IMR-90 (cell line): ENCODE results near the gene SOSTDC1. TPM values are rescaled to one million over a fixed set of nuclear protein-coding genes. Genes with fewer than 3 reads are reported as not detected.

Source experiments
- ATAC-seq: fragments of 200-7000 bp; cut with Tn5 transposase; 2 replicates; pipeline ENCODE4 v1.9.1; 2020; ENCODE audit warnings: low read depth, mild to moderate bottlenecking, moderate library complexity
- BruUV-seq: library from RNA; stranded (reverse); fragments of 400-500 nt; replicated peaks from 2 replicates; lab custom pipeline; 2021; lab: Mats Ljungman, UMichigan
- CTCF ChIA-PET: fragments of 300-600 bp; formaldehyde crosslinking; extraction: SDS; loops from one replicate; lab custom pipeline; 2021; ENCODE audit warnings: antibody characterized with exemption; lab: Yijun Ruan, JAX
- POLR2A ChIA-PET: fragments of 300-600 bp; sonication (Branson Sonifier 250); formaldehyde crosslinking; loops from one replicate; lab custom pipeline; 2022; ENCODE audit warnings: antibody characterized with exemption; ENCODE audit not compliant: unreplicated experiment; lab: Charles Lee
- DNase-seq: peaks from one replicate; pipeline ENCODE4 v3.0.0; 2013
- H2AFZ ChIP-seq: replicated peaks from 2 replicates; pipeline ENCODE3; 2013; ENCODE audit warnings: low read length, mild to moderate bottlenecking; ENCODE audit not compliant: poor library complexity
- H2AK5ac ChIP-seq: 2 replicates; pipeline ENCODE4 v1.6.1; 2013; ENCODE audit warnings: low read depth, low read length, inconsistent platforms
- H2AK9ac ChIP-seq: replicated peaks from 2 replicates; pipeline ENCODE3; 2013; ENCODE audit warnings: mild to moderate bottlenecking, low read depth, low read length, moderate library complexity; ENCODE audit not compliant: poor library complexity
- H2BK120ac ChIP-seq: 2 replicates; pipeline ENCODE4 v1.6.1; 2013; ENCODE audit warnings: low read depth, low read length, inconsistent platforms
- H2BK15ac ChIP-seq: 3 replicates; pipeline ENCODE4 v1.6.1; 2013; ENCODE audit warnings: low read depth, low read length, inconsistent platforms
- H2BK20ac ChIP-seq: 2 replicates; pipeline ENCODE4 v1.6.1; 2013; ENCODE audit warnings: low read depth, mild to moderate bottlenecking, inconsistent platforms, low read length, moderate library complexity
- H2BK5ac ChIP-seq: 2 replicates; pipeline ENCODE4 v1.6.1; 2013; ENCODE audit warnings: mild to moderate bottlenecking, low read depth, low read length, inconsistent platforms; ENCODE audit not compliant: poor library complexity, severe bottlenecking
- H3K14ac ChIP-seq: replicated peaks from 2 replicates; pipeline ENCODE4 v1.6.1; 2013; ENCODE audit warnings: low read depth, low read length, inconsistent platforms
- H3K18ac ChIP-seq: 2 replicates; pipeline ENCODE4 v1.6.1; 2013; ENCODE audit warnings: low read depth, low read length, control low read depth
- H3K23ac ChIP-seq: 2 replicates; pipeline ENCODE4 v1.6.1; 2013; ENCODE audit warnings: low read depth, low read length, inconsistent platforms
- H3K27ac ChIP-seq: 2 replicates; pipeline ENCODE4 v1.5.1; 2013; ENCODE audit warnings: mild to moderate bottlenecking, control low read depth, low read length; ENCODE audit not compliant: insufficient read depth
- H3K27me3 ChIP-seq: 2 replicates; pipeline ENCODE4 v1.6.1; 2013; ENCODE audit warnings: low read length; ENCODE audit not compliant: control insufficient read depth, insufficient read depth
- H3K36me3 ChIP-seq: 2 replicates; pipeline ENCODE4 v1.6.1; 2013; ENCODE audit warnings: low read length, mixed read lengths; ENCODE audit not compliant: control insufficient read depth, insufficient read depth
- H3K4ac ChIP-seq: 2 replicates; pipeline ENCODE4 v1.6.1; 2013; ENCODE audit warnings: low read depth, low read length, inconsistent platforms
- H3K4me1 ChIP-seq: 2 replicates; pipeline ENCODE4 v1.6.1; 2013; ENCODE audit warnings: low read length, mixed read lengths; ENCODE audit not compliant: control insufficient read depth, insufficient read depth
- H3K4me2 ChIP-seq: 2 replicates; pipeline ENCODE4 v1.6.1; 2013; ENCODE audit warnings: low read depth, mild to moderate bottlenecking, control low read depth, low read length, moderate library complexity
- H3K4me3 ChIP-seq: 2 replicates; pipeline ENCODE4 v1.5.1; 2013; ENCODE audit warnings: low read depth, mild to moderate bottlenecking, control low read depth, low read length, moderate library complexity; ENCODE audit not compliant: insufficient read depth
- H3K56ac ChIP-seq: 2 replicates; pipeline ENCODE4 v1.6.1; 2013; ENCODE audit warnings: low read length, inconsistent platforms; ENCODE audit not compliant: insufficient read depth; ENCODE audit errors: extremely low read depth
- H3K79me1 ChIP-seq, 2 experiments: 2 replicates each; pipeline ENCODE4 v1.6.1; 2013; ENCODE audit warnings: low read length in 2 of 2, inconsistent platforms in 1 of 2, low read depth in 1 of 2
- H3K9ac ChIP-seq: 2 replicates; pipeline ENCODE4 v1.6.1; 2013; ENCODE audit warnings: low read depth, low read length, control low read depth
- H3K9me1 ChIP-seq: 2 replicates; pipeline ENCODE4 v1.6.1; 2013; ENCODE audit warnings: low read length, inconsistent platforms; ENCODE audit not compliant: insufficient read depth
- H3K9me3 ChIP-seq: 2 replicates; pipeline ENCODE4 v1.6.1; 2013; ENCODE audit warnings: low read length; ENCODE audit not compliant: control insufficient read depth, insufficient read depth
- H4K20me1 ChIP-seq: 2 replicates; pipeline ENCODE4 v1.6.1; 2013; ENCODE audit warnings: low read length, inconsistent platforms; ENCODE audit not compliant: insufficient read depth
- H4K5ac ChIP-seq: 2 replicates; pipeline ENCODE4 v1.6.1; 2013; ENCODE audit warnings: mild to moderate bottlenecking, low read depth, low read length, control low read depth
- H4K8ac ChIP-seq, 2 experiments: 2 replicates each; pipeline ENCODE4 v1.6.1; 2013; ENCODE audit warnings: low read depth in 2 of 2, low read length in 2 of 2, control low read depth in 1 of 2, inconsistent platforms in 1 of 2
- H4K91ac ChIP-seq: 2 replicates; pipeline ENCODE4 v1.6.1; 2013; ENCODE audit warnings: low read depth, low read length, inconsistent platforms; ENCODE audit not compliant: insufficient read depth
- BHLHE40 ChIP-seq: fragments of 150-350 bp; IDR thresholded peaks from 2 replicates; pipeline ENCODE4 v1.6.1; 2016; ENCODE audit warnings: mild to moderate bottlenecking, low read depth, low read length
- CHD1 ChIP-seq: IDR thresholded peaks from 2 replicates; pipeline ENCODE4 v1.6.1; 2012; ENCODE audit warnings: low read depth, low read length, improper control_type of control experiment
- CTCF ChIP-seq: conservative IDR thresholded peaks from 2 replicates; pipeline ENCODE4 v1.5.1; 2012; ENCODE audit warnings: mild to moderate bottlenecking, low read depth, low read length, improper control_type of control experiment
- MAFK ChIP-seq: IDR thresholded peaks from 2 replicates; pipeline ENCODE4 v1.6.1; 2012; ENCODE audit warnings: low read depth, low read length, improper control_type of control experiment
- MAZ ChIP-seq: IDR thresholded peaks from 2 replicates; pipeline ENCODE4 v1.6.1; 2012; ENCODE audit warnings: low read depth, mild to moderate bottlenecking, low read length, improper control_type of control experiment, moderate library complexity, borderline replicate concordance
- MXI1 ChIP-seq: IDR thresholded peaks from 2 replicates; pipeline ENCODE4 v1.6.1; 2012; ENCODE audit warnings: low read depth, mild to moderate bottlenecking, low read length, moderate library complexity, borderline replicate concordance
- NFE2L2 ChIP-seq: fragments of 150-350 bp; IDR thresholded peaks from 2 replicates; pipeline ENCODE4 v1.6.1; 2016; ENCODE audit warnings: low read depth, mild to moderate bottlenecking, low read length
- POLR2A ChIP-seq: IDR thresholded peaks from 2 replicates; pipeline ENCODE4 v1.6.1; 2012; ENCODE audit warnings: mild to moderate bottlenecking, low read depth, low read length
- RAD21 ChIP-seq: IDR thresholded peaks from 2 replicates; pipeline ENCODE4 v1.6.1; 2012; ENCODE audit warnings: low read length, improper control_type of control experiment
- RCOR1 ChIP-seq: IDR thresholded peaks from 2 replicates; pipeline ENCODE4 v1.6.1; 2012; ENCODE audit warnings: mild to moderate bottlenecking, low read length, improper control_type of control experiment; ENCODE audit not compliant: insufficient replicate concordance
- RFX5 ChIP-seq: IDR thresholded peaks from 2 replicates; pipeline ENCODE4 v1.8.0; 2012; ENCODE audit warnings: low read depth, mild to moderate bottlenecking, low read length, moderate library complexity
- USF2 ChIP-seq: fragments of 150-350 bp; IDR thresholded peaks from 2 replicates; pipeline ENCODE4 v1.6.1; 2017; ENCODE audit warnings: mild to moderate bottlenecking, antibody characterized with exemption, low read length, low read depth
- WGBS, 2 experiments: methylation state at CpG; one replicate each; pipeline versions ENCODE4 v1.1.5 to v1.1.7; 2013; ENCODE audit warnings: missing lambda C conversion rate in 2 of 2; ENCODE audit not compliant: insufficient read length in 1 of 2; ENCODE audit errors: extremely low coverage in 2 of 2; 5-methylcytosine and 5-hydroxymethylcytosine counted together
- dilution Hi-C: fragments of 300-500 bp; cut with HindIII; formaldehyde crosslinking; loops from one replicate; pipeline ENCODE4 v1.14.3; 2018; ENCODE audit warnings: low sequenced_read_pairs; ENCODE audit not compliant: unreplicated experiment
- in situ Hi-C: fragments of 300-500 bp; cut with MboI; formaldehyde crosslinking; loops from 3 replicates; pipeline ENCODE4 v1.14.3; 2019; ENCODE audit warnings: low sequenced_read_pairs, inconsistent platforms, mixed read lengths
- intact Hi-C: fragments of 100-400 bp; cut with micrococcal nuclease; formaldehyde crosslinking; loops from 2 replicates; pipeline ENCODE4 v1.10.0; 2022
- polyA plus RNA-seq, 3 experiments: library from polyadenylated mRNA; depleted of rRNA; stranded (reverse); fragments of >200 nt; gene quantifications; 2 replicates each; pipeline ENCODE4 v1.2.3, GENCODE V29; 2012; ENCODE audit warnings: low replicate concordance in 1 of 3
- total RNA-seq: library from RNA; depleted of rRNA; stranded (reverse); fragments of >200 nt; gene quantifications from 2 replicates; pipeline ENCODE4 v1.2.3, GENCODE V29; 2012

Gene SOSTDC1
- total and polyA plus RNA-seq, 2 of the 4 experiments (the other 2 are of a cell fraction) = 0.07 TPM; not detected in 1

GRCh38 chr7:16479591-16479990, 14.1 kb upstream of the SOSTDC1 start:
- 0 out of 2 replicates have a peak, but pooled peaks cover 3% of the 10 kb centered on the region for H3K9me1 ChIP-seq
- 20% methylated on average over 1 of the region's 7 CpGs; no CpG with 5 or more reads in 1 of the 2 experiments for WGBS, 2 experiments
- no peak overlapping the region for H2BK120ac ChIP-seq
- H3K27ac ChIP-seq = no peak overlapping the region
- no peak overlapping the region for H4K8ac ChIP-seq
- no peaks in the 10 kb centered on the region for H3K9me3 ChIP-seq
- no peak overlapping the region for H3K23ac ChIP-seq
- H2AK9ac ChIP-seq = no peak overlapping the region
- H2AFZ ChIP-seq = no peak overlapping the region
- H3K27me3 ChIP-seq = no peaks in the 10 kb centered on the region
- CTCF ChIA-PET = no interaction called here
- peaks cover 3% of the 10 kb centered on the region for H3K4me1 ChIP-seq
- H4K5ac ChIP-seq = no peak overlapping the region
- DNase-seq (peak; percentile 22), ATAC-seq (no peak)
- H3K4me3 ChIP-seq = no peak overlapping the region
- H3K9ac ChIP-seq = no peak overlapping the region
- H3K4ac ChIP-seq = no peak overlapping the region
- no peak overlapping the region for H2BK15ac ChIP-seq
- in situ Hi-C loops (no loop called here), dilution Hi-C loops (no loop called here), intact Hi-C loops (no loop called here)
- H4K91ac ChIP-seq = no peak overlapping the region
- no peaks in the 10 kb centered on the region for H4K20me1 ChIP-seq
- H3K56ac ChIP-seq = no peak overlapping the region
- POLR2A ChIA-PET = no interaction called here
- no peak overlapping the region for H2AK5ac ChIP-seq
- no TSS peak for BruUV-seq
- TF ChIP-seq RAD21 = no peak
- TF ChIP-seq BHLHE40 = no peak
- no peak for TF ChIP-seq MAFK
- TF ChIP-seq USF2 = no peak
- TF ChIP-seq CTCF = no peak
- TF ChIP-seq CHD1 = no peak
- no peak for TF ChIP-seq NFE2L2
- TF ChIP-seq POLR2A = no peak
- TF ChIP-seq MAZ = no peak
- TF ChIP-seq RCOR1 = no peak
- no peak for TF ChIP-seq RFX5
- no peak for TF ChIP-seq MXI1
- H3K36me3 ChIP-seq = no peaks in the 10 kb centered on the region
- H3K14ac ChIP-seq = no peak overlapping the region
- H2BK20ac ChIP-seq = no peak overlapping the region
- no peak overlapping the region for H3K18ac ChIP-seq
- no peak overlapping the region for H2BK5ac ChIP-seq
- H3K4me2 ChIP-seq = peak overlapping the region; percentile 35; the same call in 1 of the 2 replicates
- no peaks in the 10 kb centered on the region for H3K79me1 ChIP-seq
